ENCODE data around the gene NOXO1. TPM values are rescaled to one million over a fixed set of nuclear protein-coding genes. Genes with fewer than 3 reads are reported as not detected.

NOXO1 gene
- total RNA-seq, 1 experiment from 2014 or later, result 1.7 TPM

DNA sequence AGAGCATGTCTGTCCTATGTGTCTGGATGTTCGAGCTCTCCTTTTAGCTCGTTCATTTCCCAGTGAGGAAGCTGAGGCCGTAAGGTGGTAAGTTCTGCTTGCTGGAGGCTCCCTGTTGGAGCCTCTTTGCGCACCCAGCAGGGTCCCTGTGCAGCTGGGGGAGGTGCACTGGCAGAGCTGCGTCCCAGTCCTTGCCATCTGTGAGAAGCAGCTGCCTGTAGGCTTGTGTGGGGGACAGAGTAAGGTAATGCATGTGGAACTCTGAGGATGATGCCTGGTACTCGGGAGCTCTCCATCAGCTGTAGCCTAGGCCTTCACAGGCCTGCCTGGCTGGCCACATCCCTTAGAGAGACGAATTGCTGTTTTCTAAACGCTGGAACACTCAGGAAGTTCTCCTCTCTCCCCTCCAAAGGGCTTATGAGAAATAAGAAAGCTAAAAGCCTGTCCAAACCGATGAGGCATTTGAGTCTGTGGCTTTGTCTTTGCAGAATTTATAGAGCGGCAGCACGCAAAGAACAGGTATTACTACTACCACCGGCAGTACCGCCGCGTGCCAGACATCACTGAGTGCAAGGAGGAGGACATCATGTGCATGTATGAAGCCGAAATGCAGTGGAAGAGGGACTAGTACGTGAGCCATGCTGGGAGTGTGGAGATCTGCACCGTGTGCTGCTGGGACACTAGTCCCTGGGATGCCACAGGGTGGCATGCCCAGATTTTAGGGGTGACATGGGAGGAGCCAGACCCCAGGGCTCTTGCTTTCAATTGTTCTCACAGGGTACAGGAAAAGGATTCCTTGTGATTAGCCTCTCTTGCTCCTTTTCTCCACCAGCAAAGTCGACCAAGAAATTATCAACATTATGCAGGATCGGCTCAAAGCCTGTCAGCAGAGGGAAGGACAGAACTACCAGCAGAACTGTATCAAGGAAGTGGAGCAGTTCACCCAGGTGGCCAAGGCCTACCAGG lies 20.3 kb downstream of the NOXO1 start:
- no peak overlapping the region for H2BK20ac ChIP-seq (ENCODE audit: low read depth, low read length, poor library complexity, severe bottlenecking)
- H3K4ac ChIP-seq (ENCODE audit: low read depth, low read length), result no peak overlapping the region
- no peak overlapping the region for H2BK12ac ChIP-seq (ENCODE audit: insufficient read length, low read depth, low read length)
- no peak overlapping the region for H2BK120ac ChIP-seq (ENCODE audit: low read depth, low read length, poor library complexity, severe bottlenecking)
- H3K23me2 ChIP-seq (ENCODE audit: insufficient read length, low read depth, low read length, poor library complexity, severe bottlenecking), result peaks cover 23% of the 10 kb centered on the region
- peak; percentile 66 for DNase-seq
- peak overlapping the region; percentile 79 for H3K4me2 ChIP-seq (ENCODE audit: insufficient read depth, insufficient read length, low read length)
- no peaks in the 10 kb centered on the region for H4K20me1 ChIP-seq (ENCODE audit: control insufficient read depth, insufficient read depth, insufficient read length)
- Mint-ChIP-seq H3K4me3 (peak overlapping the region; percentile 91 to 96), H3K4me1 (peaks cover 29 to 47% of the 10 kb centered on the region in 2 experiments), H3K27ac (peak overlapping the region; percentile 94 to 97 (median 96)), H3K9me3 (peaks cover 0 to 3% of the 10 kb centered on the region in 2 experiments; a peak in 1 of 5 replicates), H3K27me3 (ENCODE audit: low read depth) (peaks cover 20% of the 10 kb centered on the region), H3K36me3 (ENCODE audit: insufficient read depth in 1 of 3, low read depth in 3 of 3) (peaks cover 27 to 39% (median 33%) of the 10 kb centered on the region in 3 experiments)
- H3K27ac ChIP-seq (ENCODE audit: insufficient read length, low read depth, low read length), result peak overlapping the region; percentile 32
- no peak overlapping the region for H3K18ac ChIP-seq (ENCODE audit: insufficient read length, low read depth, low read length)
- H3K23ac ChIP-seq (ENCODE audit: insufficient read length, low read depth, low read length), result no peak overlapping the region
- no peak overlapping the region for H4K5ac ChIP-seq (ENCODE audit: insufficient read length, low read depth, low read length)
- TF ChIP-seq, protein P1, sequence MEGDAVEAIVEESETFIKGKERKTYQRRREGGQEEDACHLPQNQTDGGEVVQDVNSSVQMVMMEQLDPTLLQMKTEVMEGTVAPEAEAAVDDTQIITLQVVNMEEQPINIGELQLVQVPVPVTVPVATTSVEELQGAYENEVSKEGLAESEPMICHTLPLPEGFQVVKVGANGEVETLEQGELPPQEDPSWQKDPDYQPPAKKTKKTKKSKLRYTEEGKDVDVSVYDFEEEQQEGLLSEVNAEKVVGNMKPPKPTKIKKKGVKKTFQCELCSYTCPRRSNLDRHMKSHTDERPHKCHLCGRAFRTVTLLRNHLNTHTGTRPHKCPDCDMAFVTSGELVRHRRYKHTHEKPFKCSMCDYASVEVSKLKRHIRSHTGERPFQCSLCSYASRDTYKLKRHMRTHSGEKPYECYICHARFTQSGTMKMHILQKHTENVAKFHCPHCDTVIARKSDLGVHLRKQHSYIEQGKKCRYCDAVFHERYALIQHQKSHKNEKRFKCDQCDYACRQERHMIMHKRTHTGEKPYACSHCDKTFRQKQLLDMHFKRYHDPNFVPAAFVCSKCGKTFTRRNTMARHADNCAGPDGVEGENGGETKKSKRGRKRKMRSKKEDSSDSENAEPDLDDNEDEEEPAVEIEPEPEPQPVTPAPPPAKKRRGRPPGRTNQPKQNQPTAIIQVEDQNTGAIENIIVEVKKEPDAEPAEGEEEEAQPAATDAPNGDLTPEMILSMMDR (conservative IDR thresholded peaks at IDR 0.05), result no peak
- H2BK15ac ChIP-seq (ENCODE audit: low read depth, low read length), result no peak overlapping the region
- no peak overlapping the region for H3K56ac ChIP-seq (ENCODE audit: insufficient read length, low read depth, low read length)
- no peak overlapping the region for H3T11ph ChIP-seq (ENCODE audit: low read length)
- no CpG with 5 or more reads among the region's 20 CpGs for WGBS (ENCODE audit: extremely low coverage, insufficient read length, low lambda C conversion rate)
- no peak overlapping the region for H2AK5ac ChIP-seq (ENCODE audit: insufficient read length, low read length)
- peaks cover 18% of the 10 kb centered on the region for H3K79me2 ChIP-seq (ENCODE audit: insufficient read depth, low read length)
- no peaks in the 10 kb centered on the region for H3K27me3 ChIP-seq (ENCODE audit: insufficient read depth, low read length)
- H2AFZ ChIP-seq (ENCODE audit: low read length), result no peak overlapping the region
- peak overlapping the region; percentile 44 for H3K9ac ChIP-seq (ENCODE audit: extremely low read depth, insufficient read length, low read length)
- no peaks in the 10 kb centered on the region for H3K4me1 ChIP-seq (ENCODE audit: insufficient read depth, low read length)
- peak overlapping the region; percentile 29 for H4K8ac ChIP-seq (replicated peaks; ENCODE audit: insufficient read length, low read depth, low read length)
- no peak overlapping the region for H2BK5ac ChIP-seq (ENCODE audit: insufficient read length, low read length)
- H3K14ac ChIP-seq (ENCODE audit: insufficient read depth, low read length), result no peak overlapping the region; the same call in 1 of the 2 replicates
- H3K79me1 ChIP-seq (ENCODE audit: insufficient read depth, low read depth, low read length, poor library complexity, severe bottlenecking), result no peaks in the 10 kb centered on the region
- no peaks in the 10 kb centered on the region for H3K9me3 ChIP-seq (ENCODE audit: control insufficient read depth, low read depth, low read length)
- no peak overlapping the region for H4K91ac ChIP-seq (ENCODE audit: insufficient read length, low read depth, low read length)

Measured in H9 (cell line).